Measurements from ENCODE around the gene TRAPPC12. TPM values are rescaled to one million over a fixed set of nuclear protein-coding genes. Genes with fewer than 3 reads are reported as not detected.
"Not testable (repeated sequence)": the region's sequence is repeated elsewhere in the genome, so short reads cannot be mapped to it uniquely, and the experiment has no call there.

The TRAPPC12 gene
- total RNA-seq, 1 donor from 2014 or later: 47.2 TPM

GRCh38 chr2:3486047-3487027 is 106.8 kb downstream of the TRAPPC12 start:
- DNase-seq (ENCODE audit: low read depth): no peak

- DNase-seq (ENCODE audit: low read depth): no peak
Observed at GRCh38 chr2:3487028-3487425, 107.5 kb downstream of the TRAPPC12 start.

GRCh38 chr2:3487432-3487831 is 107.9 kb downstream of the TRAPPC12 start:
- DNase-seq (ENCODE audit: low read depth): no peak

GRCh38 chr2:3488061-3488531 is 108.6 kb downstream of the TRAPPC12 start:
- DNase-seq (ENCODE audit: low read depth): no peak

DNA sequence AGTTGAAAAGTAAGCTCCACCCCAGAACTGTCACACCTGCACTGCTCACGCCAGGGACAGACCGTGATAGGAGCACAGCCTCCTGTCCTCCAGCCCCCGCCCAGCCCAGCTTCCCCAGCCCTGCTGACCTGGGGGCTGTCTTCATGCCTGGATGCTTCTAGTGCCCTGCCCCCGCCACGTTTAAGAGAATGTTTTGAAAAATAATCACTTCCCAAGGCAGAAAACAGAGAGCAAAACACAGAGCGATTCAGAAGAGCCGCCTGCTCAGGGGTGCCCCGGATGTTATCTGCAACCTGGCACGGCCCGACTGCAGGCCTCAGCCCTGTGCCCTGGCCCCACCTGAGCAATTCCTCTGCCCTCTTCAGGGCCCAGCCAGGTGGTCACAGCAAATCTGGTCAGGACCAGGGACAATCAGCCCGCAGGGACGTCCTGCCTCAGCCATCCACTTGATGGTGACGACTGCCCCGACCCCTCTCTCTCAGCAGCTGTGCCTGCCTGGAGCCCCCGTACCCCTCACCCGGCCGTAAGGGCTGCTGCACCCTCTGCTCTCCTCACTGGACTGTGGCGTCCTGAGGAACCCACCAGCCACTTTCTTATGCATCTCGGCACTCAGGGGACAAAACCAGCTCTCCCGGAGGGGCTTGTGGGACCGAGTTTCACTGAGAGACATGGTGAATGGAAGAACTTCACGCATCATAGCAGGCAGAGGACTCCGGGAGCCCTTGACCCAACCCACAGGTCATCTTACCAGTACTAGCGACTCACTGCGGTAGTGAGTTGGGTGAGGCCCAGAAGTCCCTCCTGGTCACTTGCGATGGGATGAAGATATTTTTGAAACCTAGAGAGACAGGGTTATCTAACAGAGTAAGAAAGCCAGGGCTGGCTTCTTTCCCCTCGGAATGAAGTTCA is 109.6 kb downstream of the TRAPPC12 start:
- DNase-seq (ENCODE audit: low read depth): peak; percentile 21

- DNase-seq (ENCODE audit: low read depth): no peak
Observed at GRCh38 chr2:3489764-3490115, 110.2 kb downstream of the TRAPPC12 start.

GRCh38 chr2:3490191-3491170 is 111.0 kb downstream of the TRAPPC12 start:
- no peak for DNase-seq (ENCODE audit: low read depth)

DNA sequence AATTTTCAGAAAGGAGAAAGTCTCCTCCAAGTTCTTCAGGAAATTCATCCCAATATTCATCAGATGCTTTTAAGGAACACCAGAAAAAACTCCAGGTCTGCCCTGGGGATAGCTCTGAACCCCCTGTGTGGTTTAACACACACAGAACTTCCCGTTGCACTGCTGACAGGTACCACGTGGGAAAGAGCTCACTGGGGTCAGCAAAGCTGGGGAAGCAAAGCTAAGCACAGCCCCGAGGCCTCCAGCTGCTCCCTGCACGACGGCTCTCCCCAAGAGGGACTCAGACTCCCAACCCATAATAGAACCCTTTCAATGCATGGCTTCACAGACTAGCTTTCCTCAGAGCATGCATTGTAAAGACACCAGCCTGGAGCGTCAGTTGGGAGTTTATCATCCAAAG is 111.8 kb downstream of the TRAPPC12 start:
- DNase-seq (ENCODE audit: low read depth): no peak

- no peak for DNase-seq (ENCODE audit: low read depth)
Observed at GRCh38 chr2:3491716-3492474, 112.4 kb downstream of the TRAPPC12 start.

GRCh38 chr2:3492475-3492787 is 112.9 kb downstream of the TRAPPC12 start:
- DNase-seq (ENCODE audit: low read depth): not testable (repeated sequence)

- DNase-seq (ENCODE audit: low read depth): peak; percentile 74
Observed at GRCh38 chr2:3492951-3493614, 113.6 kb downstream of the TRAPPC12 start.

DNA sequence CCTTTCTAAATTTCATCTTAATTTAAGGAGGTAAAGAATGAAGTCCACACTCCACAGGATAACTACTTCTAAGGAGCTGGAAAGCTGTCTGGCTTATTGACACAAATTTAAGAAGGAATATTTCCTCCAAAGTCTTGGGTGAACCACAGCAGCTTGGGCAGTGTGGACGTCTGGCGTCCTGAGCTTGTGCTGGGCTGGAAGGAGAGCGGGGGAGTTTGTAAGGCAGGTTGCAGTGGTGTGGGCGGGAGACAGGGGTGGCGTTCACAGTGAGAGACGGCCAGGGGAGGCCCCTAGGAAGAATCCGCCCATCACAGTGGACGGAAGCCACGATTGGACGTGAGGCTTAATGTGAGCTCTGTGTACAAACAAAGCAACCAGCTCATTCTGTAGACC is 114.1 kb downstream of the TRAPPC12 start:
- DNase-seq (ENCODE audit: low read depth): peak; percentile 61

DNA sequence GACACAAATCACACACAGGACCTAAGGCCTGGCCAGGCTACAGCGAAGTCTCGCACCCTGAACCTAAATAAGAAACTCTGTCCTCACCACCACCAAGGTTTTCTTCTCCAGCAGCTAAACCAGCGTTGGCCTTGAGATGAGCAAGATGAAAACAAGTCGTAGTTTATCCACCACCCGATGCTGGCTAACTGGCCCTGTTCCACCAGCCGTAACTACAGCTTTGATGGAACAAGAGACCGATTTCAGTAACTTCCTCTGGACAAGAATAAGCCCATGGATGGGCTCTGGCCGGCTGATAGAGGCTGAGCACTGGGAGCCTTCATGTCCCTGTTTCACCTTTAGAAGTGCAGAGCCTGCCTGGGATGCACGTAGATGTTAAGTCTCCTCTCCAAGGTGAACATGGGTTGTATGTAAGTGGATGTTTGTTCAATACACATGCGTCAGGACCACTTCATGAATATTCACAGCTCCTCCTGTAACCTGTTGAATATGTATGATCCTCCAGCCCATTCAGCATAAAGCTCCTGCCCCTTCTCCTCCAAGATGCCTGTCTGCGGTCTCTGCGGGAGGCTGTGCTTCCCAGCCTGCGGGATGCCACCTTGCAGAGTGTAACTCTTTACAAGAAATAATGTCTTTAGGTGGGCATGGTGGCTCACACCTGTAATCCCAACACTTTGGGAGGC is 115.6 kb downstream of the TRAPPC12 start:
- DNase-seq (ENCODE audit: low read depth): no peak

- not testable (repeated sequence) for DNase-seq (ENCODE audit: low read depth)
Observed at GRCh38 chr2:3496708-3497080, 117.2 kb downstream of the TRAPPC12 start.

DNA sequence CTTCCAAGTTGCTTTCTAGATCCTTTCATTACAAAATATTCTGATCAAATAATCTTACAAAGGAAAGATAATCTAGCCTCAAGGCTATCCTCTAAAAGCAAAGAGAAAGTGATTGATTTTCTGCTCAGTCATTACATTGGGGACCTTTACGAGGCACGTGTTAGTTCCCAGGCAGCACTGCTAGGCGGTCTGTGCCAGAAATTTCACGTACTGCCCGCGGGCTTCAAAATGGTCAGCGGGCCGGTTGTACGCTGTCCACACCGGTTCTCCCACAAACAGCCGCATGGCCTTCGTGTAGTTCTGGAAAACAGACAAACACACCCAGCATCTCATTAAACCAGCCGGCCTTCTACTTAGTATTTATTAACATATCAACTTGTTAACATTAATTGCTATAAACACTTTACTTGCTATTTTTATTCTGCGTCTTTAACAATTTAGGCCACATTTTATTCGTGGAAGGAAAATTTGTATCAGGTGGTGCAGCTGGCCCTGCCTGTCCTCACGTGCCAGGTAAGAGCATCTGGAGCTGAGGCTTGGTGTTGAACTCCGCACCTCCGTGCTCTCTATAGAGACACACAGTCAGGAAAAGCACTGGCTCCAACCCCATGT is 119.4 kb downstream of the TRAPPC12 start:
- no peak for DNase-seq (ENCODE audit: low read depth)

- DNase-seq (ENCODE audit: low read depth): no peak
Observed at GRCh38 chr2:3500326-3500899, 120.9 kb downstream of the TRAPPC12 start.

DNA sequence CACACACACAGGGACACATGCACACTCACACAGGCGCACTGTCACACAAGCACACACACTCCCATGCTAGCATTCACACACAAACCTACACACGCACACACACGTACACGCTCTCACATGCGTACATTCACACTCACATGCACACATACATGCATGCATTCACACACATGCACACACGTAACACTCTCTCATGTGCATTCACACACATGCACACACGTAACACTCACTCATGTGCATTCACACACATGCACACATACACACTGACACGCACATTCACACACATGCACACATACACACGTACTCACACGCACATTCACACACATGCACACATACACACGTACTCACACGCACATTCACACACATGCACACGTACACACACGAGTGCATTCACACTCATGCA is 123.6 kb downstream of the TRAPPC12 start:
- DNase-seq (ENCODE audit: low read depth): no peak

GRCh38 chr2:3503483-3503882 is 124.0 kb downstream of the TRAPPC12 start:
- DNase-seq (ENCODE audit: low read depth): no peak

DNA sequence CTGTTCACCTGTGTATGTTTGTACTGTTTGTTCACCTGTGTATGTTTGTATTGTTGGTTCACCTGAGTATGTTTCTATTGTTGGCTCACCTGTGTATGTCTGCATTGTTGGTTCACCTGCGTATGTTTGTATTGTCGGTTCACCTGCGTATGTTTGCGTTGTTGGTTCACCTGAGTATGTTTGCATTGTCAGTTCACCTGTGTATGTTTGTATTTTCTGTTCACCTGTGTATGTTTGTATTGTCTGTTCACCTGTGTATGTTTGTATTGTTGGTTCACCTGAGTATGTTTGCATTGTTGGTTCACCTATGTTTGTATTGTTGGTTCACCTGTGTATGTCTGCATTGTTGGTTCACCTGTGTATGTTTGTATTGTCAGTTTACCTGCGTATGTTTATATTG is 125.2 kb downstream of the TRAPPC12 start:
- no peak for DNase-seq (ENCODE audit: low read depth)
